CD14-positive monocyte (primary cell): ENCODE results near the gene ATXN1. TPM values are rescaled to one million over a fixed set of nuclear protein-coding genes. Genes with fewer than 3 reads are reported as not detected.

Source experiments
- DNase-seq, 3 donors: peaks; one replicate each; pipeline ENCODE4 v3.0.0-alpha.2; 2011 to 2022
- H2AFZ ChIP-seq: 2 replicates; pipeline ENCODE4 v1.6.0; 2012; ENCODE audit warnings: mild to moderate bottlenecking, low read depth, low read length, inconsistent platforms; ENCODE audit not compliant: insufficient read depth, poor library complexity, severe bottlenecking
- H3K27ac ChIP-seq, 2 donors: 1 replicate in 1 of 2; 2 replicates in 1 of 2; pipeline ENCODE4 v1.5.1; 2012 to 2013; ENCODE audit warnings: low read length in 2 of 2, control low read depth in 1 of 2, inconsistent platforms in 1 of 2, low read depth in 1 of 2, mild to moderate bottlenecking in 1 of 2
- H3K27me3 ChIP-seq, 2 donors: one replicate each; pipeline versions ENCODE4 v1.6.0 to v1.6.1; 2011 to 2013; ENCODE audit warnings: low read length in 2 of 2; ENCODE audit not compliant: control insufficient read depth in 2 of 2, insufficient read depth in 2 of 2
- H3K36me3 ChIP-seq, 2 donors: replicated peaks in 1 of 2; 1 replicate in 1 of 2; 2 replicates in 1 of 2; pipeline versions ENCODE4 v1.5.1 to v1.6.1; 2012 to 2013; ENCODE audit warnings: low read length in 2 of 2, control low read depth in 1 of 2, inconsistent platforms in 1 of 2, mild to moderate bottlenecking in 1 of 2; ENCODE audit not compliant: insufficient read depth in 2 of 2, control insufficient read depth in 1 of 2
- H3K4me1 ChIP-seq, 2 donors: 1 replicate in 1 of 2; 2 replicates in 1 of 2; pipeline versions ENCODE4 v1.5.1 to v1.6.1; 2012 to 2013; ENCODE audit warnings: low read length in 2 of 2, control low read depth in 1 of 2, inconsistent platforms in 1 of 2, mild to moderate bottlenecking in 1 of 2, moderate library complexity in 1 of 2; ENCODE audit not compliant: insufficient read depth in 2 of 2, control insufficient read depth in 1 of 2
- H3K4me2 ChIP-seq: replicated peaks from 2 replicates; pipeline ENCODE3; 2012; ENCODE audit warnings: low read length, moderate library complexity, mild to moderate bottlenecking; ENCODE audit not compliant: poor library complexity, severe bottlenecking; ENCODE audit errors: extremely low read depth
- H3K4me3 ChIP-seq, 3 experiments: fragments of 200-600 bp in 1 of 3; sonication (generic) in 1 of 3; replicated peaks in 1 of 3; 1 replicate in 2 of 3; 2 replicates in 1 of 3; pipeline ENCODE4 v1.5.1; 2011 to 2013; ENCODE audit warnings: low read length in 3 of 3, mild to moderate bottlenecking in 3 of 3, control low read depth in 2 of 3, low read depth in 2 of 3, inconsistent platforms in 1 of 3, moderate library complexity in 1 of 3
- H3K79me2 ChIP-seq: 2 replicates; pipeline ENCODE4 v1.6.0; 2012; ENCODE audit warnings: mild to moderate bottlenecking, control low read depth, inconsistent platforms, low read length, moderate library complexity; ENCODE audit not compliant: insufficient read depth
- H3K9ac ChIP-seq: 2 replicates; pipeline ENCODE4 v1.6.0; 2017; ENCODE audit warnings: low read length, mild to moderate bottlenecking; ENCODE audit not compliant: insufficient read depth, poor library complexity, severe bottlenecking
- H3K9me3 ChIP-seq, 2 donors: replicated peaks in 1 of 2; 1 replicate in 1 of 2; 2 replicates in 1 of 2; pipeline versions ENCODE4 v1.5.1 to v1.6.1; 2012 to 2013; ENCODE audit warnings: low read length in 2 of 2, control low read depth in 1 of 2; ENCODE audit not compliant: control insufficient read depth in 1 of 2, insufficient read depth in 1 of 2
- H4K20me1 ChIP-seq: 2 replicates; pipeline ENCODE4 v1.6.0; 2012; ENCODE audit warnings: mild to moderate bottlenecking, low read length, control low read depth, moderate library complexity; ENCODE audit not compliant: insufficient read depth
- H3K27ac Mint-ChIP-seq, 7 donors: one replicate each; pipeline ENCODE4 v1.8.0; 2020; ENCODE audit warnings: mild to moderate bottlenecking in 7 of 7, mixed read lengths in 7 of 7, moderate library complexity in 6 of 7, inconsistent platforms in 2 of 7
- H3K27me3 Mint-ChIP-seq, 3 donors: one replicate each; pipeline ENCODE4 v1.8.0; 2021 to 2022; ENCODE audit warnings: low read depth in 3 of 3, mild to moderate bottlenecking in 3 of 3, mixed read lengths in 3 of 3, moderate library complexity in 3 of 3, inconsistent platforms in 1 of 3
- H3K36me3 Mint-ChIP-seq, 2 donors: one replicate each; pipeline ENCODE4 v1.8.0; 2020; ENCODE audit warnings: mixed read lengths in 2 of 2, inconsistent platforms in 1 of 2, mild to moderate bottlenecking in 1 of 2
- H3K4me1 Mint-ChIP-seq: one replicate; pipeline ENCODE4 v1.8.0; 2020; ENCODE audit warnings: mild to moderate bottlenecking, mixed read lengths
- H3K4me3 Mint-ChIP-seq, 2 donors: one replicate each; pipeline ENCODE4 v1.8.0; 2020; ENCODE audit warnings: mild to moderate bottlenecking in 2 of 2, mixed read lengths in 2 of 2, moderate library complexity in 1 of 2
- H3K9me3 Mint-ChIP-seq, 7 donors: one replicate each; pipeline ENCODE4 v1.8.0; 2020 to 2022; ENCODE audit warnings: mixed read lengths in 7 of 7, mild to moderate bottlenecking in 6 of 7, moderate library complexity in 6 of 7, inconsistent platforms in 2 of 7
- CTCF ChIP-seq: fragments of 200-600 bp; IDR thresholded peaks from one replicate; pipeline ENCODE4 v1.8.0; 2022; ENCODE audit warnings: antibody characterized with exemption, mild to moderate bottlenecking
- WGBS: methylation state at CpG from one replicate; pipeline ENCODE4 v1.1.5; 2013; ENCODE audit warnings: missing lambda C conversion rate; ENCODE audit not compliant: insufficient coverage; 5-methylcytosine and 5-hydroxymethylcytosine counted together
- intact Hi-C, 2 donors: fragments of 100-400 bp; cut with micrococcal nuclease; formaldehyde crosslinking; loops; one replicate each; pipeline versions ENCODE4 v1.15.0 to v1.15.1; 2023
- polyA plus RNA-seq, 3 donors: library from polyadenylated mRNA; depleted of rRNA in 1 of 3; unstranded in 2 of 3; stranded (reverse) in 1 of 3; fragments of 300-500 nt in 2 of 3; fragments of >200 nt in 1 of 3; fragmentation: Illumina TruSeq in 2 of 3; gene quantifications; 1 replicate in 2 of 3; 2 replicates in 1 of 3; pipeline ENCODE4 v1.2.3, GENCODE V29; 2012 to 2021

Gene ATXN1
- polyA plus RNA-seq, 3 donors, result 8.8 to 19.1 (median 10.9) TPM

- no CpG with 5 or more reads among the region's 3 CpGs for WGBS
- Mint-ChIP-seq H3K36me3 (peaks cover 40 to 45% of the 10 kb centered on the region in 2 donors), H3K27ac (no peak overlapping the region), H3K27me3 (peaks cover 0 to 2% (median 0%) of the 10 kb centered on the region in 3 donors), H3K4me3 (no peak overlapping the region), H3K9me3 (no peaks in the 10 kb centered on the region), H3K4me1 (peaks cover 2% of the 10 kb centered on the region)
- Histone ChIP-seq H3K27me3 (no peaks in the 10 kb centered on the region), H4K20me1 (peaks cover 3% of the 10 kb centered on the region), H3K4me1 (no peaks in the 10 kb centered on the region), H3K36me3 (peaks cover 3 to 50% of the 10 kb centered on the region in 2 donors), H3K4me3 (no peak overlapping the region), H3K79me2 (no peaks in the 10 kb centered on the region), H2AFZ (no peak overlapping the region), H3K27ac (no peak overlapping the region), H3K4me2 (no peak overlapping the region), H3K9me3 (no peaks in the 10 kb centered on the region), H3K9ac (no peak overlapping the region)
- DNase-seq, result no peak
- no peak for TF ChIP-seq CTCF
- intact Hi-C loops, result no loop called here
Observed at GRCh38 chr6:16546861-16547260, 214.4 kb downstream of the ATXN1 start.

- no peaks in the 10 kb centered on the region for H3K9me3 ChIP-seq
- peaks cover 38 to 46% of the 10 kb centered on the region in 2 donors for H3K36me3 Mint-ChIP-seq
- intact Hi-C loops, result no loop called here
- no peak for DNase-seq
- H3K36me3 ChIP-seq, result peaks cover 3 to 45% of the 10 kb centered on the region in 2 donors
- H3K27me3 ChIP-seq, result no peaks in the 10 kb centered on the region
- no peaks in the 10 kb centered on the region for H3K9me3 Mint-ChIP-seq
- no peak overlapping the region for H3K9ac ChIP-seq
- 100% methylated on average over 1 of the region's 2 CpGs for WGBS
- H3K4me3 Mint-ChIP-seq, result no peak overlapping the region
- no peaks in the 10 kb centered on the region for H3K79me2 ChIP-seq
- no peak overlapping the region for H2AFZ ChIP-seq
- H3K27me3 Mint-ChIP-seq, result peaks cover 0 to 3% (median 0%) of the 10 kb centered on the region in 3 donors
- H4K20me1 ChIP-seq, result peaks cover 8% of the 10 kb centered on the region
- no peaks in the 10 kb centered on the region for H3K4me1 ChIP-seq
- no peak overlapping the region for H3K27ac ChIP-seq
- no peak for TF ChIP-seq CTCF
- peaks cover 2% of the 10 kb centered on the region for H3K4me1 Mint-ChIP-seq
- H3K4me2 ChIP-seq, result no peak overlapping the region
- no peak overlapping the region for H3K27ac Mint-ChIP-seq
- H3K4me3 ChIP-seq, result no peak overlapping the region
Observed at GRCh38 chr6:16545382-16545781, 215.9 kb downstream of the ATXN1 start.
